Loucy (cell line): ENCODE measurements around the gene FANCC.

Experiments
- CTCF ChIP-seq: fragments of 200-600 bp; sonication (generic); conservative IDR thresholded peaks from 2 replicates; pipeline ENCODE4 v1.5.1; 2014; ENCODE audit warnings: mild to moderate bottlenecking, antibody characterized with exemption, low read length
- EZH2phosphoT487 ChIP-seq: fragments of 200-600 bp; IDR thresholded peaks from 2 replicates; pipeline ENCODE4 v1.6.1; 2018; ENCODE audit warnings: antibody characterized with exemption, mild to moderate bottlenecking, moderate library complexity, borderline replicate concordance

DNA sequence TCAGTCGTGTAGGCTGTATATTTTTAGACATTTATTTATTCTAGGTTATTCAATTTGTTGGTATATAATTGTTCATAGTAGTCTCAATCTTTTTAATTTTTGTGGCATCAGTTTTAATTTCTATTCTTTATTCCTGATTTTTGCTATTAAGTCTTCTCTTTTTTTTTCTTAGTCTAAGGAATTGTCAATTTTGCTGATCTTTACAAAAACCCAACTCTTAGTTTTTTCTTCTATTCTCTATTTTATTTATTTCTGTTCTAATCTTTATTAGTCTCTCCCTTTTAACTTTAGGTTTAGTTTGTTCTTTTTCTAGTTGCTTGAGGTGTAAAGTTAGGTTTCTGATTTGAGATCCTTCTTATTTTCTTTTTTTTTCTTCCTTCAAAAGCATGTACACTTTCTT lies 152.5 kb downstream of the FANCC start:
- TF ChIP-seq CTCF (no peak), EZH2phosphoT487 (no peak)
